GM21526 (cell line): Measurements from ENCODE around the gene ACMSD.

Experiments used
- ATAC-seq: cut with Tn5 transposase; IDR thresholded peaks from one replicate; pipeline ENCODE4 v1.9.1; 2021; ENCODE audit warnings: moderate library complexity; ENCODE audit not compliant: unreplicated experiment, low FRiP score

Gene ACMSD

GRCh38 chr2:134936691-134937090, 98.3 kb downstream of the ACMSD start:
- no peak for ATAC-seq

- ATAC-seq, result peak; percentile 62
These were observed 105.1 kb downstream of the ACMSD start for GRCh38 chr2:134943540-134943939.

GRCh38 chr2:134944975-134945374, 106.6 kb downstream of the ACMSD start:
- ATAC-seq, result no peak

- no peak for ATAC-seq
These were observed 107.7 kb downstream of the ACMSD start for GRCh38 chr2:134946073-134946472.

GRCh38 chr2:134949981-134950708, 111.7 kb downstream of the ACMSD start:
- ATAC-seq, result no peak

- ATAC-seq, result no peak
These were observed 112.5 kb downstream of the ACMSD start for GRCh38 chr2:134950886-134951285.
